Chondrocyte (in vitro differentiated cells): Measurements from ENCODE around the gene KLHDC9. TPM values are rescaled to one million over a fixed set of nuclear protein-coding genes. Genes with fewer than 3 reads are reported as not detected.
A peak's percentile ranks its signal among the peaks of the same experiment; 100 is the strongest.

Experiments used
- DNase-seq: peaks from one replicate; pipeline ENCODE4 v3.0.0; 2021; ENCODE audit warnings: mixed read lengths, low spot score
- H3K27ac Mint-ChIP-seq: one replicate; pipeline ENCODE4 v1.8.0; 2021; ENCODE audit warnings: mild to moderate bottlenecking, moderate library complexity, mixed read lengths; ENCODE audit not compliant: unreplicated experiment
- H3K27me3 Mint-ChIP-seq: 2 replicates; pipeline ENCODE4 v1.8.0; 2021; ENCODE audit warnings: low read depth, mixed read lengths
- H3K36me3 Mint-ChIP-seq: 2 replicates; pipeline ENCODE4 v1.8.0; 2021; ENCODE audit warnings: low read depth, mixed read lengths
- H3K4me1 Mint-ChIP-seq: 2 replicates; pipeline ENCODE4 v1.8.0; 2021; ENCODE audit warnings: low read depth, mild to moderate bottlenecking, mixed read lengths
- H3K4me3 Mint-ChIP-seq: one replicate; pipeline ENCODE4 v1.8.0; 2021; ENCODE audit warnings: mild to moderate bottlenecking, moderate library complexity, mixed read lengths; ENCODE audit not compliant: unreplicated experiment
- H3K9me3 Mint-ChIP-seq: 2 replicates; pipeline ENCODE4 v1.8.0; 2021; ENCODE audit warnings: low read depth, mixed read lengths
- total RNA-seq: library from RNA; stranded (reverse); gene quantifications from 3 replicates; pipeline ENCODE4 v1.2.1, GENCODE V29; 2021
- TF ChIP-seq, protein P1 (sequence below): fragments of 200-600 bp; sonication (generic); IDR thresholded peaks from 2 replicates; pipeline ENCODE4 v1.5.0; 2021; ENCODE audit warnings: antibody characterized with exemption, mild to moderate bottlenecking, moderate library complexity

Gene KLHDC9
- total RNA-seq, 1 donor from 2014 or later, result 1.6 TPM

DNA sequence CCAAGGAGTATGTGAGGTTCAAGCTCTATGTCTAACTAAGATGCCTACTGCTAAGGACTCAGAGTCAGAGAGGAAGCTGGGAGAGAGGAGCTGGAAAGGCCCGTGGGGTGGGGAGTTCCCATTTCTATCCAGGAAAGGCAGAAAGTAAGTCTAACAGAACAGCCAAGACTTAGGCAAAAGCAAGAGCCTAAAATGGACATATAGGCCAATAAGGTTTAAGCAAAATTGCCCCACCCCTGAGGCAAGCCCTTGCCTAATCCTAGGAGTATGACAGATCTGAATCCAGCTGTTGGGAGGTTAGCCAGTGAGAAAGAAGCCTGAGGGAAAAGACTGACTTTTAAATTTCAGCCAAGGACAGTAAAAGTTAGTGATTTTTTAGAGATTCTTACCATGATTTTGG lies 1.6 kb upstream of the KLHDC9 start:
- H3K4me1 Mint-ChIP-seq, result peaks cover 17% of the 10 kb centered on the region
- peaks cover 2% of the 10 kb centered on the region for H3K36me3 Mint-ChIP-seq
- H3K27me3 Mint-ChIP-seq, result peaks cover 3% of the 10 kb centered on the region
- TF ChIP-seq, protein P1, sequence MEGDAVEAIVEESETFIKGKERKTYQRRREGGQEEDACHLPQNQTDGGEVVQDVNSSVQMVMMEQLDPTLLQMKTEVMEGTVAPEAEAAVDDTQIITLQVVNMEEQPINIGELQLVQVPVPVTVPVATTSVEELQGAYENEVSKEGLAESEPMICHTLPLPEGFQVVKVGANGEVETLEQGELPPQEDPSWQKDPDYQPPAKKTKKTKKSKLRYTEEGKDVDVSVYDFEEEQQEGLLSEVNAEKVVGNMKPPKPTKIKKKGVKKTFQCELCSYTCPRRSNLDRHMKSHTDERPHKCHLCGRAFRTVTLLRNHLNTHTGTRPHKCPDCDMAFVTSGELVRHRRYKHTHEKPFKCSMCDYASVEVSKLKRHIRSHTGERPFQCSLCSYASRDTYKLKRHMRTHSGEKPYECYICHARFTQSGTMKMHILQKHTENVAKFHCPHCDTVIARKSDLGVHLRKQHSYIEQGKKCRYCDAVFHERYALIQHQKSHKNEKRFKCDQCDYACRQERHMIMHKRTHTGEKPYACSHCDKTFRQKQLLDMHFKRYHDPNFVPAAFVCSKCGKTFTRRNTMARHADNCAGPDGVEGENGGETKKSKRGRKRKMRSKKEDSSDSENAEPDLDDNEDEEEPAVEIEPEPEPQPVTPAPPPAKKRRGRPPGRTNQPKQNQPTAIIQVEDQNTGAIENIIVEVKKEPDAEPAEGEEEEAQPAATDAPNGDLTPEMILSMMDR, result no peak
- no peak overlapping the region for H3K27ac Mint-ChIP-seq
- H3K9me3 Mint-ChIP-seq, result no peaks in the 10 kb centered on the region
- DNase-seq, result peak; percentile 24
- no peak overlapping the region for H3K4me3 Mint-ChIP-seq

DNA sequence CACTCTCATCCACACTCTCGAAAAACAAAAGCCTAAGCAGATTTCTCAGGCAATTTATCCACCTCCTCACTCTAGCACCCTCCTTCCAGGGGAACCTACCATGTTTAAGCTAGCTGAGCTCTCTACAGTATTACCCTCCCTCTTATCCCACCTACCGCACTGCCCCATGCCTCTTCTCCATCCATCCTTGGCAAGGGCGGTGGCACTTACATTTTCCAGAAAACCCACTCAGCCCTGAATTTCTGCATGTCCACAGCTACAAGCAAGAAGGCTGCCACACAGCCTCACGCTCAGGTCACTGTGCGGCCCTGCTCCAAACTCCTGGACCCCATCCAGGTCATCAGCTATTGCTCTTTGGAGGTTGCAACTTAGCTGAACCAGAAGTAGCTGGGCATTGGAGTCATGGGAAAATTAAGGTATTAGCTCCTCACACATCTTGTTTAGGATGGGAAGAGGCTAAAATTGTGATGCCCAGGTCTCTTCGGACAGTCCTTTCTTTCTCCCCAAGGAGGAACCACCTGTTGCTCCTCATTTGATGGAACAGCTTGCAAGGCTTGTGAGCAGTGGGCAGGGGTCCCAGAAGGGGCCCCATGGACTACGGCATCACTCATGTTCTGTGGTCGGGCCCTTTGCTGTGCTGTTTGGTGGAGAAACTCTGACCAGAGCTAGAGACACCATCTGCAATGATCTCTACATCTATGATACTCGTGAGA lies 1.1 kb downstream of the KLHDC9 start:
- Mint-ChIP-seq H3K27ac (peak overlapping the region; percentile 67), H3K36me3 (peaks cover 5% of the 10 kb centered on the region), H3K27me3 (peaks cover 3% of the 10 kb centered on the region), H3K4me3 (peak overlapping the region; percentile 82), H3K4me1 (peaks cover 19% of the 10 kb centered on the region), H3K9me3 (no peaks in the 10 kb centered on the region)
- no peak for DNase-seq
- TF ChIP-seq, protein P1, result no peak

DNA sequence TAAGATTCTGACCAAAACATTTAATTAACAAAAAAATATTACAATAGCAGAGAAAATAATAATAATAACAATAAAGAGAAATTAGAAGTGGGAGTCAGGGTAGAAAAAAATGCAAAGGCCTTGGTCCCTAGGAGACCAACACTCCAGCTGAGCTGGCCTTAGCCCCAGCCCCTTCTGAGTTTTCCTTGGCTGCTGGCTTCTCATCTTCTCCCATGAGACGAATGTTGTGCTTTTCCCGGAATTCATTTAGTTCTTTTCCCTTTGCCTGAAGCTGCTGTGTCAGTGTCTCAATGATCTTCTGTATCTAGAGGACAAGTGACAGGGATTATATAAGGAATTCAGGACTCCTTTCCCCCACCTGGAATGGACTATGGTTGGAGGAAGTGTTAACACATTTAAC lies 2.4 kb downstream of the KLHDC9 start:
- peaks cover 5% of the 10 kb centered on the region for H3K36me3 Mint-ChIP-seq
- H3K9me3 Mint-ChIP-seq, result no peaks in the 10 kb centered on the region
- H3K27ac Mint-ChIP-seq, result no peak overlapping the region
- no peak overlapping the region for H3K4me3 Mint-ChIP-seq
- no peaks in the 10 kb centered on the region for H3K27me3 Mint-ChIP-seq
- H3K4me1 Mint-ChIP-seq, result peaks cover 19% of the 10 kb centered on the region
- no peak for DNase-seq
- TF ChIP-seq, protein P1, result no peak

DNA sequence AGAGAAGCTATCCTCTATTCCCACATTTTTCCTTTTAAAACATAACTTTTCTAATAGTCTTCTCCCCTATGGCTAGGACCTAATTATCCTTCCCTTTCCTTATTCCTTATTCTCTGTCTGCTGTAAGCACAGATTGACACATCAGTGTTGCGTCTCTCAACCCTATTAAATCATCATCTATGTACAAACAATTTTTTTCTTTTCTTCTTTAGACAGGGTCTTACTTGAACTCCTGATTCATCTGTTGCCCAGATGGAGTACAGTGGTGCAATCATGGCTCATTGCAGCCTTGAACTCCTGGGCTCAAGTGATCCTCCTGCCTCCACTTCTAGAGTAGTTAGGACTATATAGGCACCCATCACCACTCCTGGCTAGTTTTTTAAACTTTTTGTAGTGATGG lies 8.3 kb downstream of the KLHDC9 start:
- H3K27me3 Mint-ChIP-seq, result no peaks in the 10 kb centered on the region
- peaks cover 2% of the 10 kb centered on the region for H3K4me1 Mint-ChIP-seq
- no peak overlapping the region for H3K27ac Mint-ChIP-seq
- peaks cover 4% of the 10 kb centered on the region for H3K36me3 Mint-ChIP-seq
- TF ChIP-seq, protein P1, result no peak
- no peak for DNase-seq
- no peak overlapping the region for H3K4me3 Mint-ChIP-seq
- H3K9me3 Mint-ChIP-seq, result no peaks in the 10 kb centered on the region

DNA sequence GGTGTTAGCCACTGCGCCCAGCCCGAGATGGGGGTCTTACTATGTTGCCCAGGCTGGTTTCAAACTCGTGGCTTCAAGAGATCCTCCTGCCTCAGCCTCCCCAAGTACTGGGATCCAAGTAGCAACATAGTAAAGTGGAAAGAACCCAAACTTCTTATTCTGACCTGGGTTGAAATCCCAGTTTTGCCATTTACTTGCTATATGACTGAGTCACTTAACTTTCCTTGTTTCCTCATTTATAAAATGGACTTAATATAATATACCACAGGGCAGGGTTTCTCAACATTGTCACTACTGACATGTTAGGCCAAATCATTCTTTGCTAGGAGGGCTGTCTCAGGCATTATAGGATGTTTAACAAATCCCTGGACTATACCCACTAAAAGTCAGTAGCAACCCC lies 13.0 kb downstream of the KLHDC9 start:
- DNase-seq, result no peak

More for the DNA sequence above, 13.0 kb downstream of the KLHDC9 start:
- Mint-ChIP-seq H3K36me3 (peaks cover 1% of the 10 kb centered on the region), H3K9me3 (no peaks in the 10 kb centered on the region), H3K4me1 (peaks cover 34% of the 10 kb centered on the region), H3K27me3 (no peaks in the 10 kb centered on the region), H3K27ac (no peak overlapping the region), H3K4me3 (no peak overlapping the region)
- TF ChIP-seq, protein P1, result no peak
